Activated naive CD4-positive, alpha-beta T cell treated with anti-CD3 and anti-CD28 coated beads, Interleukin-2, amount 50 U/mL, for 72 hours (primary cell): Measurements from ENCODE around the gene KRT6A. TPM values are rescaled to one million over a fixed set of nuclear protein-coding genes. Genes with fewer than 3 reads are reported as not detected.

Experiments used
- ATAC-seq, 2 donors: fragments of 150-1000 bp; cut with Tn5 transposase; 2 replicates each; pipeline ENCODE4 v1.10.0; 2021; ENCODE audit warnings: mild to moderate bottlenecking in 2 of 2, moderate library complexity in 2 of 2
- DNase-seq, 2 donors: peaks; one replicate each; pipeline ENCODE4 v3.0.0; 2021 to 2022; ENCODE audit warnings: low spot score in 2 of 2
- H3K27ac Mint-ChIP-seq, 2 donors: one replicate each; pipeline ENCODE4 v1.8.0; 2022; ENCODE audit warnings: mild to moderate bottlenecking in 2 of 2, mixed read lengths in 2 of 2
- H3K36me3 Mint-ChIP-seq, 2 donors: one replicate each; pipeline ENCODE4 v1.8.0; 2022; ENCODE audit warnings: mixed read lengths in 2 of 2
- H3K9me3 Mint-ChIP-seq, 2 donors: one replicate each; pipeline ENCODE4 v1.8.0; 2022; ENCODE audit warnings: mixed read lengths in 2 of 2
- total RNA-seq, 2 donors: library from RNA; stranded (reverse); gene quantifications; one replicate each; pipeline ENCODE4 v1.2.3, GENCODE V29; 2022

Gene KRT6A
- not detected for total RNA-seq

- no peaks in the 10 kb centered on the region for H3K36me3 Mint-ChIP-seq
- DNase-seq = no peak
- no peaks in the 10 kb centered on the region for H3K9me3 Mint-ChIP-seq
- no peak for ATAC-seq
- no peak within 1 kb of the TSS for H3K27ac Mint-ChIP-seq
These were observed at the start of gene KRT6A for GRCh38 chr12:52493172-52493571. Gene KRT6A (minus strand): TSS chr12:52493257. CDS start chr12:52493188, 69 bp downstream.

- no peak for ATAC-seq
- Mint-ChIP-seq H3K36me3 (no peaks in the 10 kb centered on the region), H3K27ac (no peak overlapping the region), H3K9me3 (no peaks in the 10 kb centered on the region)
- no peak for DNase-seq
These were observed 49.1 kb upstream of the KRT6A start for GRCh38 chr12:52542157-52542556.

GRCh38 chr12:52541709-52542108 lies 48.7 kb upstream of the KRT6A start:
- ATAC-seq = no peak
- no peak for DNase-seq
- no peaks in the 10 kb centered on the region for H3K36me3 Mint-ChIP-seq
- peak overlapping the region in 1 of 2 donors; percentile 91 for H3K27ac Mint-ChIP-seq
- H3K9me3 Mint-ChIP-seq = no peaks in the 10 kb centered on the region

GRCh38 chr12:52540531-52540930 lies 47.5 kb upstream of the KRT6A start:
- Mint-ChIP-seq H3K9me3 (no peaks in the 10 kb centered on the region), H3K27ac (no peak overlapping the region), H3K36me3 (no peaks in the 10 kb centered on the region)
- no peak for ATAC-seq
- DNase-seq = no peak

- Mint-ChIP-seq H3K9me3 (no peaks in the 10 kb centered on the region), H3K27ac (no peak overlapping the region), H3K36me3 (no peaks in the 10 kb centered on the region)
- ATAC-seq (no peak), DNase-seq (no peak)
These were observed 46.7 kb upstream of the KRT6A start for GRCh38 chr12:52539821-52540173.

- Mint-ChIP-seq H3K27ac (peak overlapping the region in 1 of 2 donors; percentile 72), H3K36me3 (no peaks in the 10 kb centered on the region), H3K9me3 (no peaks in the 10 kb centered on the region)
- ATAC-seq (no peak), DNase-seq (no peak)
These were observed 46.2 kb upstream of the KRT6A start for GRCh38 chr12:52539083-52539820.

GRCh38 chr12:52537101-52537500 lies 44.0 kb upstream of the KRT6A start:
- Mint-ChIP-seq H3K36me3 (no peaks in the 10 kb centered on the region), H3K9me3 (no peaks in the 10 kb centered on the region), H3K27ac (no peak overlapping the region)
- DNase-seq (no peak), ATAC-seq (no peak)

- H3K27ac Mint-ChIP-seq = no peak overlapping the region
These were observed 42.5 kb upstream of the KRT6A start for GRCh38 chr12:52535574-52535973.

GRCh38 chr12:52534482-52534881 lies 41.4 kb upstream of the KRT6A start:
- Mint-ChIP-seq H3K36me3 (no peaks in the 10 kb centered on the region), H3K9me3 (no peaks in the 10 kb centered on the region), H3K27ac (no peak overlapping the region)
- ATAC-seq (no peak), DNase-seq (no peak)

More at GRCh38 chr12:52535574-52535973, 42.5 kb upstream of the KRT6A start:
- ATAC-seq (no peak), DNase-seq (no peak)
- Mint-ChIP-seq H3K36me3 (no peaks in the 10 kb centered on the region), H3K9me3 (no peaks in the 10 kb centered on the region)

- H3K36me3 Mint-ChIP-seq = no peaks in the 10 kb centered on the region
- DNase-seq (no peak), ATAC-seq (no peak)
- H3K27ac Mint-ChIP-seq = no peak overlapping the region
- H3K9me3 Mint-ChIP-seq = no peaks in the 10 kb centered on the region
These were observed 40.8 kb upstream of the KRT6A start for GRCh38 chr12:52533686-52534470.

GRCh38 chr12:52532636-52533035 lies 39.6 kb upstream of the KRT6A start:
- H3K27ac Mint-ChIP-seq = peak overlapping the region in 1 of 2 donors; percentile 24
- DNase-seq = no peak
- H3K36me3 Mint-ChIP-seq = no peaks in the 10 kb centered on the region
- no peak for ATAC-seq
- no peaks in the 10 kb centered on the region for H3K9me3 Mint-ChIP-seq

- no peak for ATAC-seq
- Mint-ChIP-seq H3K27ac (no peak overlapping the region), H3K36me3 (no peaks in the 10 kb centered on the region), H3K9me3 (no peaks in the 10 kb centered on the region)
- DNase-seq = no peak
These were observed 38.7 kb upstream of the KRT6A start for GRCh38 chr12:52531566-52532300.

- no peak overlapping the region for H3K27ac Mint-ChIP-seq
- H3K9me3 Mint-ChIP-seq = no peaks in the 10 kb centered on the region
- peak in 1 of 2 donors; percentile 6 for DNase-seq
- no peak for ATAC-seq
- no peaks in the 10 kb centered on the region for H3K36me3 Mint-ChIP-seq
These were observed 37.8 kb upstream of the KRT6A start for GRCh38 chr12:52530905-52531304.

GRCh38 chr12:52530366-52530765 lies 37.3 kb upstream of the KRT6A start:
- Mint-ChIP-seq H3K36me3 (no peaks in the 10 kb centered on the region), H3K9me3 (no peaks in the 10 kb centered on the region), H3K27ac (no peak overlapping the region)
- no peak for ATAC-seq
- peak in 1 of 2 donors; percentile 20 for DNase-seq

GRCh38 chr12:52529846-52530245 lies 36.8 kb upstream of the KRT6A start:
- Mint-ChIP-seq H3K36me3 (no peaks in the 10 kb centered on the region), H3K9me3 (no peaks in the 10 kb centered on the region), H3K27ac (no peak overlapping the region)
- DNase-seq (peak in 1 of 2 donors; percentile 28), ATAC-seq (no peak)

GRCh38 chr12:52529417-52529816 lies 36.4 kb upstream of the KRT6A start:
- no peak for ATAC-seq
- no peak overlapping the region for H3K27ac Mint-ChIP-seq
- DNase-seq = peak in 1 of 2 donors; percentile 13
- H3K36me3 Mint-ChIP-seq = no peaks in the 10 kb centered on the region
- no peaks in the 10 kb centered on the region for H3K9me3 Mint-ChIP-seq

GRCh38 chr12:52528641-52529143 lies 35.6 kb upstream of the KRT6A start:
- DNase-seq (peak in 1 of 2 donors; percentile 42), ATAC-seq (no peak)
- Mint-ChIP-seq H3K36me3 (no peaks in the 10 kb centered on the region), H3K9me3 (no peaks in the 10 kb centered on the region), H3K27ac (no peak overlapping the region)
